Right renal cortex interstitium (tissue), 3 donors: ENCODE results near the gene EPS8L1. TPM values are rescaled to one million over a fixed set of nuclear protein-coding genes. Genes with fewer than 3 reads are reported as not detected.
"Not testable (repeated sequence)": the region's sequence is repeated elsewhere in the genome, so short reads cannot be mapped to it uniquely, and the experiment has no call there.

ENCODE experiments used
- DNase-seq, 3 donors: peaks; one replicate each; pipeline ENCODE4 v3.0.0-alpha.2; 2013; ENCODE audit warnings: low read depth in 3 of 3, low spot score in 2 of 3
- polyA plus RNA-seq, 3 donors: library from polyadenylated mRNA; unstranded; fragments of 120-200 nt; gene quantifications; one replicate each; pipeline ENCODE4 v1.2.1, GENCODE V29; 2013; ENCODE audit not compliant: insufficient read length in 3 of 3

The EPS8L1 gene
- polyA plus RNA-seq, 3 donors: 40.0 to 48.6 (median 47.5) TPM

DNA sequence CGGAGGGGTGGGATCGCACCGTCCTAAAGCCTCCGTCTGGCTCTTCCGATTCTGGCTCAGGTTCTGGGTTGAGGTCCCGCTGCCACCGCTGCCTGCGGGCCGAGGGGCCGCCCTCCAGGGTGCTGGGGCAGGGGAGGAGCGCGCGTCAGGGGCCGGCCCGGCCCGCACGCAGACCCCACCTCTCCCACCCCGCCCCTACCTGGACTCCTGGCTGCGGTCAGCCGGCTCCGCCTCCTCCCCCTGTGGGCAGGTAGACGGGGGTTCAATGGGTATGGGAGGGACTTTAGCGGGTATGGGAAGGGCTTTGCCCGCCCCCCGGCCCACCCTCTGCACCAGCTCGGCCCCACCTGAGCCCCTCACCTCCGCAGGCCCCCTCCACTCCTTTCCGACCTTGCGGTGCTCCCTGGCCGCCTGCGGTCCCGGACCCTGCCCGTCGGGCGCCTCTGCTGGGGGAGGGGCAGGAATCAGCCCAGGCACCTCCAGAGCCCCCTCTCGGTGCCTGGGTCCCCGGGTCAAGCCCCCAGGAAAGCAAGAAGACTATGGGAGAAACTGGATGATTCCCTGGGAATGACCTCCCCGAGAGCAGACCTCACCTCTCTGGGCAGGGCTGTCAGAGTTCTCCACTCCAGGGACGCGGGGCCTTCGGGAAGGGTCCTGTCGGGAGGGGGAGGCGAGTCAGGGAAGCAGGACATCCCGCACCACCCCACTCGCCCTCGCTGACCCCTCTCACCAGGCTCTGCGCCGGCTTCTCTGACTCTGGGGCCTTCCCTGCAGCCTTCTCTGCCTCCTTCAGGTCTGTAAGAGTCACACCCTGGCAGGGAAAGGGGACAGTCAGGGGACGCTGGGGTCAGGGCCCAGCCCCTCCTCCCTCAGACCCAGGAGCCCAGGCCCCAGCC, 17.0 kb downstream of the EPS8L1 start:
- DNase-seq: no peak

DNA sequence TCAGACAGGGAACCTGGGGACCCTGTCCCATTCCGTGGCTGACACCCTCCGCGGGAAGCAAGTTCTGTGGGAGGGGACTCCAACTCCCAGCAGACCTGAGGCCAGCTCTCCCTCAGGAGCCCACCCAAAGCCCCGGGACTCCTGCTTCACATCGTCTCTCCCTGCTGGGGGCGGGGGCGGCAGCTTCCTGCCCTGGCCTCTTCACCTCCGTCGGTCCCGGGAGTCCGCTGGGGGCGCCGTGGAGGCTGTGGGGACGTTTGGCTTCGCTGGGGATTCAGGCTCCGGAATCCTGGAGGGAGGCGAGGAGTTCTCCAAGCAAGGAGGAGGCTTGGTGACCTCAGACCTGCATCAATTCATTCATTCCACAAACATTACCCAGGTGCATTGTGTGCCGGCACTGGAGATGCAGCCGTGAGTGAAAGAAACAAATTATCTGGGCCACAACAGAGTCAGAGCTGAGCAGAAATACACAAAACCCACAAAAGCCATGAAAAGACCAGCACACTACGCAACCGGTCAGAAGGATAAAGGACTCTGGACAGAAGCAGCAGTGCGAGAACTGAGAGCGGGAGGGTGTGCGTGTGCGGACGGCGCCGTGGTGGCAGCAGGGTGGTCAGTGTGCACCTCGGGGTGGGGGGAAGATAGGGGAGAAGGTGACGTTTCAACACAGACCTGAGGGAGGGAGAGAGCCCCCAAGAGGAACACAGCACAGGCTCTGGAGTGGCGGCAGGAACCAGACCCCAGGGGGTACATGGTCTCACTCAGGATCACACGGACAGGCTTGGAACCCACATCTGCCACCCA, 19.0 kb downstream of the EPS8L1 start:
- no peak for DNase-seq

DNA sequence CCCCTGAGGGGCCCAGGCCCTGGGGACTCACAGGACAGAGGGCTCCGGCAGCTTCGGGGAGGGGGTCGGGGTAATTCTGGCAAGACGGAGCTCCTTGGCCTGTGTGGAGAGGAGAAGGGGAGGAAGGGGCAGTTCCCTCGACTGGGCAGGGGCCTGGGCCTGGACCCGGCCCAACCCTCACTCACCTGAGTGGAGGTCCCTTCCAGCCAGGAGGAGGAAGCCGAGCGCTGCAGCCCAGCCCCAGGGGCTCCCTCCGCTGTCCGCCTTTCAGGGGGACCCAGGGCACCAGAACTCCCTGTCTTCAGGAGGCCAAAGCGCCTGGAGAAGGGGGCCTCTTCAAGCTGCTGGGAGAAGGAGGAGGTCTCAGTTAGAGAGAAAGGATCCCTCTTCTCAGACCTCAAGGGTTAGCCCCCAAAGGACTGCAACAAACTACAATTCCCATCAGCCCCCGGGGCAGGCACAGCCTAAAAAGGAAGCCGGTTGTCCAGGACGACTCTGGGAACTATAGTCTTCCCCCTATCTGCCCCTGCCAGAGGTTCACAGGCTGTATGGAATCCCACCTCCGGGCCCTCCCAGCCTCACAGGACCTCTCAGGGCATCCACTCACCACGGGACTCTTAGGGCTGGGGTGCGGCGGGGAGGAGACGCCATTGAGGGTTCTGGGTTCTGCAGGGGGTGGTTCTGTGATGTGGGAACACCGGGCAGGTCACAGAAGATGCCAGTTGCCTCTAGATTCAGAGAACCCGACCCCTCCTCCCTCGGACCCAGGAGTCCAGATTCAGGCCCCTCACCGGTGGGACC, 19.8 kb downstream of the EPS8L1 start:
- no peak for DNase-seq

DNA sequence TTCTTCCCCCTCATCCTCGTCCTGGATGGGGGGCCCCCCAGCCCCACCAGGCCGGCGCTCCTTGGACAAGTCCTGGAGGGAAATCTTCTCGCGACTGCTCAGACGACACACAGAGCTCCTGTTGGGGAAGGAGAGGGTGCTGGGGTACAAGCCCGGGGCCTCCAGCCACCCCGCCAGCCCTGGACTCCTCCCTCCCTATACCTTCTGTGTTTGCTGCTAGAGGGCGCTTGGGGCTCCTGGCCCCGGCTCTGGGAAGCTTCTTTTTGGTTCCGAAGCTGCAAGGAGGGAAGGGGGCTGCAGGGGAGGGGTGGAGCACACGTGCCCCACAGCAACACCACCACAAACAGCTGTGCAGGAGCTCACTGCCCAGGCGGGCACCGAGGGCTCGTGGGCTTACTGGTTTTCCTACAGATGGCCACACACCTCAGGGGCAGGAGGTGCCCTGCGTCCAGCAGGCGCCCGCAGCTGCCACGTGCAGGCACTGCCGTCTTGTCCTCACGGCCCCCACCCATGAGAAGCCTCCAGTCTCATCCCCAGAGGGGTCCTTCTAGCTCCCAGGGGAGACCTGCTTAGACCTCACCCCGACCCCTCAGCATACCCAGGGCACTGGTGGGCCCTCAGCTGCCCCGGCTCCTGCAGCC, 20.5 kb downstream of the EPS8L1 start:
- DNase-seq: no peak

DNA sequence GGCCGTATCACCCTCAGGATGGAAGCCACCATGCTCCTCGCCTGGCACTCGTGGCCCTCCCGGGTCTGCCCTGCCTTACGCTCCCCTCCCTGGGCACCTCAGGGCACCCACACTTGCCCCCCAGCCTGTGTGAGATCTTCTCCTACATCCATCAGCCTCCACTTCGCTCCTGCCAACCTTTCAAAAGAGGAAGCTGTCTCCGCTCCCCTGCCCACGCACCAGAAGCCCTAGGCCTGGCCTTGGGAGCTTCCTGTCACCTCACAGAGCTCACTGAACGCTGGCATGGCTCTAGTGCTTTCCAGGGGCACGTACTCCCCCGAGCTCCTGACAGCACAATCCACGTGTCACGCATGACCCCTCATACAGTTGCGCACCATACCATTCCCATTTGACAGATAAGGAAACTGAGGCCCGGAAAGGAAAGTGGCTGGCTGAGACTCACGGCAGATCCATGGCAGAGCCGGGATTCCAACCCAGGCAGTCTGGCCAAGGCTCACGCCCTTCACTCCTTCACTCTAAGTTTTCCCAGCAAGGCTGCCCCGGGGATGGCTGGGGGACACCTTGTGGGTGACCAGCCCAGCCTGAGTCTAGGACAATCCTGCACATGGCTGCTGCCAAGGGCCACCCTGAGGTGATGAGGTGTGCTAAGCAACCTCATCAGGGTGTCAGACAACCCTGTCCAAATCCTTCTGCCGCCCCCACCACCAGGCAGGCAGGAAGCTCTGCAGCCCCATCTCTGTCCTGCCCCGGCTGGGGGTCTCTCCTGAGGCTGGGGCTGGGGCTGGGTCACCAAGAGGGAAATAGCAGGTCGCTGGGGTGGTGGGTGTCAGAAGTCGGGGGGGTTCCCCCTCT, 22.4 kb downstream of the EPS8L1 start:
- no peak for DNase-seq

DNA sequence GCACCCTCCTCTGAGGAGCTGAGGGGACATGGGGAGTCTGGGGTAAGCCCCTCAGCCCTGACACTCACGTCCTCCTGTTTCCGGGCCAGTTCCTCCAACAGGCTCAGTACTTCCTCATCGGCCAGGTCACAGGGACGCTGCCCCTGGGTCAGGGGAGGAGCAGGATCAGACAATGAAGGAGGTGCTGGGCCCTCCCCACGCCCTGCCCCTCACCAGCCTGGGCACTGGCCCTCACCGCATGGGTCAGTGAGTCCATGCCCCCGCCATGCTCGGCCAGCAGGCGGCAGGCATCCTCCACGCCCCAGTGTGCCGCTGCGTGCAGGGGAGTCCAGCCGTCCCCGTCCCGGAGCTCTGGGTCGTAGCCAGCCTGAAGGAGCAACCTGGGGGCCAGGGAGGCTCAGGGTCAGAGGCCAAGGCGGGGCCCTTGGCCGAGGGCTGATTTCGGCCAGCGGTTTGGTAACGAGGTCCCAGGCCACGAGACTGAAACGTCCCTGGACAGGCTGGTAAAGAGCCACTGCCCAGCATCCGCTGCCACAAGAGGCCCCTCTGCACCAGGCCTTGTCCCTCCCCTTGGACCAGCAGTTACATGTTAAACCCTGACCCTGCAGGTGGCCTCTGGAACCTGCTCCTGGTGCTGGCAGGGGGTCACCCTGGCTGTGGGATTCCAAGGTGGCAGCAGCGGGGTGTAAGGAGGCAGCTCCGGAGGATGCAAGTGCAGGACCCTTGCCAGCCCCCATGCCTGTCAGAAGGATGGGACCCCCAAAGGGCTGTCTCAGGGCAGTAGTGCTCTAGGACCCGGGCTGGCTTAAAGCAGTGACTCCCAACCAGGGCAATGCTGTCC, 23.3 kb downstream of the EPS8L1 start:
- DNase-seq: no peak

DNA sequence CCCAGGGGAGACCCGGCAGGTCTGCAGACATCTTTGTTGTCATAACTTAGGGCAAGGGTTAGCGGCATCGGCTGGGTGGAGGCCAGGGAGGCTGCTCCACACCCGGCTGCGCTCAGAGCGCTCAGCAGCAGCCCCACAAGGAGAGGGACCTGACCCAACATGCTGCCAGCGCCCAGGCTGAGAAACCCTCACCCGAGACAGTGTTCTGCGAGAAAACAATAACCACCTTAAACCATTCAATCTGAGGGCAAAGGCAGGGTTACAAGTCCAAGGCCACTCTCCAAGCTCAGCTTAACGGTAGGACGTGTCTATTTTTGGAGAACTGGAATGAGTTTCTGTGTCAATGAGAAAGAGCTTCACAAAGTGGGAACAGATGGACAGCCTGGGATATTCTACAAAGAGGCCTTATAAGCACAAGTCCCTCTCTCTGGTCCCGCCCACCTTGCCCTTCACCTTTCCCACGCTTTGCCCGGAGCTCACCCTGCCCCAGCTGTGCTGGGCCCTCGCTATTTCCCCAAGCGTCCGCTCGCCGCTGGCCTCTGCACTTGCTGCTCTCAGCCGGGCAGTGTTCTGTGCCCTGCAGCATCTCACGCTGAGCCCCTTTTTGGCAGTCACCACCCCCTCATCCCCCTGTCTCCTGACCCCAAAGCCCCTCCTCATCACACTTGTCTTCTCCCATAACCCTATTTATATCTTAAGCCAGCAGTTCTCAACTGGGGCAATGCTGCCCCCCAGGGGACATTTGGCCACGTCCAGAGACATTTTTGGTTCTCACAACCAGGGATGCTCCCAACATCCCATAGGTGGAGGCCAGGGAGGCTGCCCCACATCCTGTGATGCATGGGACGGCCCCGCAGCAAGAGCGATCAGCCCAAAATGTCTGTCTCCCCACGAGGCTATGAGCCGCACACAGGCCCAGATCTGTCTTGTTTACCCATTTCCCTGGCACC, 24.2 kb downstream of the EPS8L1 start:
- no peak for DNase-seq

DNA sequence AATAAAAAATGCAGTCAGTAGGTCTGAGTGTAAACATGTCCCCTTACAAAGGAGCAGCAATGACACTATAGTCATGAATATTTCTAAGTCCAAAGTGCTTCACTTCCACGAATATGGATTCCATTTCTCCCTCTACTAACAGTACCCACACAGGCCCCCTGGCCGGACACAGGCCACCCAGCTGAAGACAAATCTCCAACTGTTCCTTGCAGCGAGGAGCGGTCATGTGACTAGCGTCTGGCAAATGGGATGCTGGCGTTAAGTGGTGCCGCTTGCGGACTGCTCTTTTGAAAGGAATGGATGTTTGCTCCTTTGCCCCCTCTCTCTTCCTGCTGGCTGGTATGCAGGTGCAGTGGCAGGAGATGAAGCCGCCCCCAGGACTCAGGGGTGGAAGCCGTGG, 25.6 kb downstream of the EPS8L1 start:
- DNase-seq: no peak

DNA sequence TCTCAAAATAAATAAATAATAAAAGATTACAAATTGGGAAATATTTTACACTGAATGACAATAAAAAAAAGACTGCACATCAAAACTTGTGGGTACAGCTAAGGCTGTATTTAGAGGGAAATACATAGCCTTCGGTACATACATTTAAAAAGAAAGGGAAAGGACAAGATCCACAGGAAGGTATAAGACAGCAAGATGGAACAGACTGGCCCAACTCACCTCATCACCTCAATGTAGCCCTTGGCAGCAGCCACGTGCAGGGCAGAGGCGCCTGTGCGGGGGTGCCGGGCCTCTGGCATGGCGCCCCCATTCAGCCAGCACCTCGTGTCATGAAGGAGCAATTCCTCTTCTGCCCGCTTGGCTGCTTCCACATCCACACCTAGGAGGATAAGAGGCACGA, 27.5 kb downstream of the EPS8L1 start:
- DNase-seq: no peak

DNA sequence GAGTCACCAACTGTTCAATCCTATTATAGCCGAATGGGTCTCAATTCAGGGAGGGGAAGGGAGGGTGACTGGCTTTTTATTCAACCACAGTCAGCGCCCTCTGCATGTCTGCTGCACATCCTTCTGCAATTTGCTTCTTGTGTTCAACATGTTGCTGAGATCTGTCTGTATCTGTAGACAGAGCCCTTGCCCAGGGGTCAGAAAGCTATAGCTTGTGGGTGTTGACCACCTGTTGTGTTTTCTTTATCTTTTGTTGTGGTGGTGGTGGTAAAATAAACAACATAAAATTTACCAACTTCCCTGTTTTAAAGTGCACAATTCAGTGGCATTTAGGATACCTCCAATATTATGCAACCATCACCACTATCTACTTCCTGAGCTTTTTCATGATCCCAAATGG, 29.6 kb downstream of the EPS8L1 start:
- DNase-seq: no peak

DNA sequence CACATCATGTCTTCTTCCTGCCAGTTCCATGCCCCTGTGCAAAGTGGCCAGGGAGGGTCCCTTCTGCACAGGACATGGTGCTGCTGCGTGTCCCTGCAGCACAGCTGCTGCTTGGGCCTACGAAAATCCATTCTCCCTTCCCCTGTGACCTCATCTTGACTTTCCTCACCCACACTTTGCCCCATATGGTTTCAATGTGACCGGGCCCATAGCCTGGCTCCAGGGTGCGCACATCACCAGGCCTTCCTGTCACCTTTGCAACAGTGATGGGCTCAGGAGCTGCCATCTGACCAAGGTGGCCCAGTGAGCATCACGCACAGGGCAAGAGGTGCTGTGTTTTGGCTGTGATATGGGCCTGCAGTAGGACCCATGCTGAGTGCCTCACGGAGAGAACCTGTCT, 30.9 kb downstream of the EPS8L1 start:
- DNase-seq: no peak

DNA sequence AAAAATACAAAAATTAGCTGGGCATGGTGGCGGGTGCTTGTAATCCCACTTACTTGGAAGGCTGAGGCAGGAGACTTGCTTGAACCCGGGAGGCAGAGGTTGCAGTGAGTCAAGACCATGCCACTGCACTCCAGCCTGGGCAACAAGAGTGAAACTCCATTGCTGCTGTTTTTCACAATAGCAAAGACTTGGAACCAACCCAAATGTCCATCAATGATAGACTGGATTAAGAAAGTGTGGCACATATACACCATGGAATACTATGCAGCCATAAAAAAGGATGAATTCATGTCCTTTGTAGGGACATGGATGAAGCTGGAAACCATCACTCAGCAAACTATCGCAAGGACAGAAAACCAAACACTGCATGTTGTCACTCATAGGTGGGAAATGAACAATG, 31.6 kb downstream of the EPS8L1 start:
- not testable (repeated sequence) for DNase-seq

DNA sequence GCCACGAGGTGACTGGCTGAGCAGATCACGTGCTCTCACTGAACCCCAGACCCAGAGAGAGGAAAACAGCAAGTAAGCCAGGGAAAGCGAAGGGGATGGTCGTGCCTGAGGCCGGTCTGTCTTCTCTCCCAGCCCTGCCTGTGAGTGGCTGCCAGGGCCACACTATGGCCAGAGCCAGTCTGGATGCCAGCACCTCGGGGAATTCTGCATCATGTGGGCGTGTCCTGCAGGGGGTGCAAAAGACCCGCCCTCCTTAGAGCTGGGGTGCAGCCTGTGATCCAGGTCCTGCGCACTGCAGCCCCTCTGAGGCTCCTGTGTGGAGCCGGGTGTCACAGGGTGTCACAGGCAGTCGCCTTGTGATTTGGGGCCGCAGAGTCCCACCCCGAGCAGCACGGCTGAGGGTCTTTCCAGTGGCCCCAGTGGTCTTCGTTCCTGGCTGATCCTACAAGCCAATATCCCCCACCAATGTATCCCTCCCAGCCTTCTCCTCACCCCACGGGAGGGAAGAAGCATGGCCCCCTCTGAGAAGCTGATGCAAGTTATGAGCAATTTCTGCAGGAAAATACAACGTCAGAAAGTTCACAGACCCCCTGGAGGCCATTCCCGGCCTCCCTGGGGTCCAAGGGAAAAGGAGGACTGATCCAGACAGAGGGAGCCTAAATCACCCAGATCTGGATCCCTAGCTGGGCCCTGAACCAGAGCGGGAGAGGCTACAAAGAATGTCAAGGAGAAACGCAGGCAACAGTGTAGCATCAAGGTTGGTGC, 34.0 kb downstream of the EPS8L1 start:
- no peak for DNase-seq

DNA sequence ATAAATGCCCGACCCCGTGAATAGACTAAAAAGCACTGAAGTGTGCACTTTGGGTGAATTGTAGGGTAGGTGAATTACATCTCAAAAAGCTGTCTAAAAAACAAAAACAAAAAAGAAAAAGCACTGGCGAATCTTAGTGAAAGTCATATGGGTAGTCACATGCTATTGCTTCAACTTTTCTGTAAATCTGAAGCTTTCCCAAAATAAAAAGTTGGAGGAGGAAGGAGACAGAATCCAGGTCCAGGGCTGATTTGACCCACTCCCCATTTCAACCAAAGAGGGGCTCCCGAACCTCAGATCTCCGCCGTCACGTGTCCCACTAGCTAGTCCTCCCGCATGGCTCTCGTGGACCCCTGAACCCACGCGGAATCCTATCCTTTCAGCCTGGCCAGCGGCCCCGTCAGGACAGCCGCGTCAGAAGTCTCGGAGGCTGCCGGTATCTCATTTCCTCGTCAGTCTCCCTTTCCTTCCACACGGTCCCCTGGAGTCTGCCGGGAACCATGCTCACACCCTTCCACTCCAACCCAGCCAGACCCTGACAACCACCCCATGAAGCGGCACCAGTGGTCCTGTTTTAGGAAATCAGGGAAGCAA, 35.7 kb downstream of the EPS8L1 start:
- no peak for DNase-seq

DNA sequence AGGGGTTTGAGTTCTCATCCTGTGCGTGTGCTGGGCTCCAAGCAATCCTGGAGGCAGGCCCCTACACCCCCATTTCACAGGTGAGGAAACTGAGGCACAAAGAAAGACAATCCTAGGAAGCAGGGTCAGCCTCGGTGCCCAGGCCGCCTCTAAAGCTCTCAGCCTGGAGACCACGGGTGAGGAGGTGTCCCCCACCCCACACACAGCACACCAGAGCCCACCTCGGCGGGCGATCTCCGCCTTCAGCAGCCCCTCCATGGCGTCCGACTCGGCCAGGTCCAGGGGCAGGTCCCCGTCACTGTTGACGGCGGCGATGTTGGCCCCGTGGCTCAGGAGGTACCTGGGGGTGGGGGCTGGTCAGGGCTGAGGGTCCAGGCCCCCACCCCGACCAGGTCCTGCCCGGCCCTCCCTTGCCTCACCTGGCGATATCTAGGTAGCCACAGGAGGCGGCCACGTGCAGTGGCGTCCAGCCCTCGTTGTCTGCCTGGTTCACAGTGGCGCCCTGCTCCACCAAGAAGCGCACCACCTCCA, 36.6 kb downstream of the EPS8L1 start:
- DNase-seq: no peak
